NT2/D1 (cell line): ENCODE results near the gene TGFBI.

Experiments
- SUZ12 ChIP-seq: IDR thresholded peaks from 2 replicates; pipeline ENCODE4 v1.6.1; 2011; ENCODE audit not compliant: insufficient read length, insufficient read depth; ENCODE audit errors: extremely low read depth
- YY1 ChIP-seq: IDR thresholded peaks from 2 replicates; pipeline ENCODE4 v1.6.1; 2011; ENCODE audit not compliant: insufficient read length, insufficient read depth

DNA sequence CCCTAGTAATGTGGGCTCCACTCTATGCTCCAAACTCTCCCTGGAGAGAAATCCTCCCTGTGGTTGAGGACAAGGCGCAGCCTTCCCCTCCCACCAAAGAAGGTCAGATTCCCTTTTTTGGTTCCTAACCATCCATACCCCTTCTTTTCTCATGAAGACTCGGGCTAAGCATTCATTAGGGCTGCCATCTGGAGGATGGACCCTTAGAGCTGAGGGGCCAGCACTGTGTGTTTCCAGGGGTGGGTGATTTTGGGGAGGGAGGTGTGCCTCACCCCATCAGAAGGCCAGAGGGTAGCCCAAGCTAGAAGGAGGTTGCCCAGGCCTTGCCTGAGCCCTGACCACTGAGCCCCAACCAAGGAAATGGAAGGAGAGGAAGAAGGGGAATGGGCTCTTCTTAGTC lies 36.8 kb downstream of the TGFBI start:
- TF ChIP-seq YY1 (no peak), SUZ12 (no peak)
